ENCODE results near the gene SNX24.

The SNX24 gene

GRCh38 chr5:122805481-122805880 lies 39.9 kb upstream of the SNX24 start:
- H3K9me3 ChIP-seq (ENCODE audit: control insufficient read depth, insufficient read depth, low read depth, low read length) = no peaks in the 10 kb centered on the region
- POLR2A ChIA-PET = no interaction called here
- TF ChIP-seq, protein P1, sequence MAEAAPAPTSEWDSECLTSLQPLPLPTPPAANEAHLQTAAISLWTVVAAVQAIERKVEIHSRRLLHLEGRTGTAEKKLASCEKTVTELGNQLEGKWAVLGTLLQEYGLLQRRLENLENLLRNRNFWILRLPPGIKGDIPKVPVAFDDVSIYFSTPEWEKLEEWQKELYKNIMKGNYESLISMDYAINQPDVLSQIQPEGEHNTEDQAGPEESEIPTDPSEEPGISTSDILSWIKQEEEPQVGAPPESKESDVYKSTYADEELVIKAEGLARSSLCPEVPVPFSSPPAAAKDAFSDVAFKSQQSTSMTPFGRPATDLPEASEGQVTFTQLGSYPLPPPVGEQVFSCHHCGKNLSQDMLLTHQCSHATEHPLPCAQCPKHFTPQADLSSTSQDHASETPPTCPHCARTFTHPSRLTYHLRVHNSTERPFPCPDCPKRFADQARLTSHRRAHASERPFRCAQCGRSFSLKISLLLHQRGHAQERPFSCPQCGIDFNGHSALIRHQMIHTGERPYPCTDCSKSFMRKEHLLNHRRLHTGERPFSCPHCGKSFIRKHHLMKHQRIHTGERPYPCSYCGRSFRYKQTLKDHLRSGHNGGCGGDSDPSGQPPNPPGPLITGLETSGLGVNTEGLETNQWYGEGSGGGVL (tag by site-specific recombination; IDR thresholded peaks at IDR 0.05) = no peak
- TF ChIP-seq ZNF76 (tag by site-specific recombination; IDR thresholded peaks at IDR 0.05; ENCODE audit: borderline replicate concordance, low read depth) (no peak), ZNF24 (tag by site-specific recombination; IDR thresholded peaks at IDR 0.05) (no peak), PRDM10 (tag by site-specific recombination; IDR thresholded peaks at IDR 0.05) (peak; percentile 75)
- peaks cover 37 to 42% of the 10 kb centered on the region in 2 experiments for H3K36me3 ChIP-seq (ENCODE audit: control insufficient read depth in 2 of 2, insufficient read depth in 1 of 2, low read length in 2 of 2)
- no peak overlapping the region for H3K27ac ChIP-seq (ENCODE audit: extremely low read depth, low read depth, low read length)
- peaks cover 2% of the 10 kb centered on the region; the same call in 1 of the 2 replicates for H3K4me1 ChIP-seq (ENCODE audit: control insufficient read depth, insufficient read depth, low read length)
- CTCF ChIA-PET = no interaction called here
- H3K4me3 ChIP-seq (ENCODE audit: low read depth, low read length) = no peak overlapping the region

DNA sequence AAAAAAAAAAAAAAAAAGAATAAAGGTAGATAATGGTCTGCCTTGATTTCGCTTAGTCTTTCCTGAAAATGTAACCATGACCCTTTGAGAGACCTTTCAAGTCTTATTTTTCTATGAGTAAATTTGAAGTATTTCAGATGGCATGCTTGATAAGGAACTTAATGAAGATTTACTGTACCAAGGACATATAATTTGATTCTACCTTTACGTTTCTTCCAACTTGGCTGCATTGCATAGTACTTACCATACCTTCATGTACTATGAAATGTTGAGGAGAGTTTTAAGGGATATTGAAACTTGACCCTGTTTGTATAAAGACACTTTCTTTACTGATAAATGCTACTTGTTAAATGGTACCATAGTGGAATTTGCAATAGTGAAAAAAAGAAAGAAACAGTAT lies 35.0 kb upstream of the SNX24 start:
- Histone ChIP-seq H3K36me3 (ENCODE audit: control insufficient read depth in 2 of 2, insufficient read depth in 1 of 2, low read length in 2 of 2) (peaks cover 12 to 24% of the 10 kb centered on the region in 2 experiments), H3K4me1 (ENCODE audit: control insufficient read depth, insufficient read depth, low read length) (peaks cover 2% of the 10 kb centered on the region; the same call in 1 of the 2 replicates), H3K9me3 (ENCODE audit: control insufficient read depth, insufficient read depth, low read depth, low read length) (no peaks in the 10 kb centered on the region), H3K27ac (ENCODE audit: extremely low read depth, low read depth, low read length) (no peak overlapping the region), H3K4me3 (ENCODE audit: low read depth, low read length) (no peak overlapping the region)
- ChIA-PET POLR2A (no interaction called here), CTCF (no interaction called here)
- TF ChIP-seq ZNF341 (tag by site-specific recombination; IDR thresholded peaks at IDR 0.05; ENCODE audit: low read depth) (no peak), MEIS1 (CRISPR knock-in tag; IDR thresholded peaks at IDR 0.05; ENCODE audit: borderline replicate concordance) (no peak), ZNF211 (tag by site-specific recombination; IDR thresholded peaks at IDR 0.05; ENCODE audit: low read depth) (no peak), ZNF768 (tag by site-specific recombination; IDR thresholded peaks at IDR 0.05) (no peak), ZNF76 (tag by site-specific recombination; IDR thresholded peaks at IDR 0.05; ENCODE audit: borderline replicate concordance, low read depth) (no peak), ZNF704 (tag by site-specific recombination; IDR thresholded peaks at IDR 0.05) (no peak)
- TF ChIP-seq, protein P2, sequence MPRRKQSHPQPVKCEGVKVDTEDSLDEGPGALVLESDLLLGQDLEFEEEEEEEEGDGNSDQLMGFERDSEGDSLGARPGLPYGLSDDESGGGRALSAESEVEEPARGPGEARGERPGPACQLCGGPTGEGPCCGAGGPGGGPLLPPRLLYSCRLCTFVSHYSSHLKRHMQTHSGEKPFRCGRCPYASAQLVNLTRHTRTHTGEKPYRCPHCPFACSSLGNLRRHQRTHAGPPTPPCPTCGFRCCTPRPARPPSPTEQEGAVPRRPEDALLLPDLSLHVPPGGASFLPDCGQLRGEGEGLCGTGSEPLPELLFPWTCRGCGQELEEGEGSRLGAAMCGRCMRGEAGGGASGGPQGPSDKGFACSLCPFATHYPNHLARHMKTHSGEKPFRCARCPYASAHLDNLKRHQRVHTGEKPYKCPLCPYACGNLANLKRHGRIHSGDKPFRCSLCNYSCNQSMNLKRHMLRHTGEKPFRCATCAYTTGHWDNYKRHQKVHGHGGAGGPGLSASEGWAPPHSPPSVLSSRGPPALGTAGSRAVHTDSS (tag by site-specific recombination; IDR thresholded peaks at IDR 0.05) = no peak

GRCh38 chr5:122815218-122815767 lies 30.1 kb upstream of the SNX24 start:
- POLR2A ChIA-PET = no interaction called here
- H3K36me3 ChIP-seq (ENCODE audit: control insufficient read depth in 2 of 2, insufficient read depth in 1 of 2, low read length in 2 of 2) = peaks cover 14 to 30% of the 10 kb centered on the region in 2 experiments
- H3K9me3 ChIP-seq (ENCODE audit: control insufficient read depth, insufficient read depth, low read depth, low read length) = no peaks in the 10 kb centered on the region
- TF ChIP-seq ZNF623 (tag by site-specific recombination; IDR thresholded peaks at IDR 0.05) (no peak), ZNF19 (tag by site-specific recombination; IDR thresholded peaks at IDR 0.05; ENCODE audit: low read depth) (no peak), SP2 (tag by site-specific recombination; IDR thresholded peaks at IDR 0.05) (no peak), ZNF639 (tag by site-specific recombination; IDR thresholded peaks at IDR 0.05) (no peak), ZBTB48 (tag by site-specific recombination; IDR thresholded peaks at IDR 0.05) (no peak), ZNF645 (tag by site-specific recombination; IDR thresholded peaks at IDR 0.05) (no peak), ZEB2 (tag by site-specific recombination; IDR thresholded peaks at IDR 0.05) (no peak)
- TF ChIP-seq, protein P3, sequence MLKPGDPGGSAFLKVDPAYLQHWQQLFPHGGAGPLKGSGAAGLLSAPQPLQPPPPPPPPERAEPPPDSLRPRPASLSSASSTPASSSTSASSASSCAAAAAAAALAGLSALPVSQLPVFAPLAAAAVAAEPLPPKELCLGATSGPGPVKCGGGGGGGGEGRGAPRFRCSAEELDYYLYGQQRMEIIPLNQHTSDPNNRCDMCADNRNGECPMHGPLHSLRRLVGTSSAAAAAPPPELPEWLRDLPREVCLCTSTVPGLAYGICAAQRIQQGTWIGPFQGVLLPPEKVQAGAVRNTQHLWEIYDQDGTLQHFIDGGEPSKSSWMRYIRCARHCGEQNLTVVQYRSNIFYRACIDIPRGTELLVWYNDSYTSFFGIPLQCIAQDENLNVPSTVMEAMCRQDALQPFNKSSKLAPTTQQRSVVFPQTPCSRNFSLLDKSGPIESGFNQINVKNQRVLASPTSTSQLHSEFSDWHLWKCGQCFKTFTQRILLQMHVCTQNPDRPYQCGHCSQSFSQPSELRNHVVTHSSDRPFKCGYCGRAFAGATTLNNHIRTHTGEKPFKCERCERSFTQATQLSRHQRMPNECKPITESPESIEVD (tag by site-specific recombination; IDR thresholded peaks at IDR 0.05) = no peak
- CTCF ChIA-PET = no interaction called here
- no peak overlapping the region for H3K4me3 ChIP-seq (ENCODE audit: low read depth, low read length)
- no peaks in the 10 kb centered on the region for H3K4me1 ChIP-seq (ENCODE audit: control insufficient read depth, insufficient read depth, low read length)
- H3K27ac ChIP-seq (ENCODE audit: extremely low read depth, low read depth, low read length) = no peak overlapping the region

All from HEK293 (cell line).